Stimulated activated effector memory CD8-positive, alpha-beta T cell treated with anti-CD3 and anti-CD28 coated beads, Interleukin-12 subunit alpha, Interleukin-12 subunit beta, amount 100 ng/mL, for 72 hours (primary cell): ENCODE results near the gene CTPS2.

Experiments
- ATAC-seq: fragments of 150-1000 bp; cut with Tn5 transposase; 2 replicates; pipeline ENCODE4 v1.10.0; 2021
- DNase-seq, 2 donors: peaks; one replicate each; pipeline ENCODE4 v3.0.0; 2021 to 2022; ENCODE audit warnings: low spot score in 2 of 2
- H3K27ac Mint-ChIP-seq: one replicate; pipeline ENCODE4 v1.8.0; 2022; ENCODE audit warnings: mild to moderate bottlenecking, mixed read lengths
- H3K36me3 Mint-ChIP-seq: one replicate; pipeline ENCODE4 v1.8.0; 2022; ENCODE audit warnings: mild to moderate bottlenecking, mixed read lengths
- H3K4me1 Mint-ChIP-seq: one replicate; pipeline ENCODE4 v1.8.0; 2022; ENCODE audit warnings: mixed read lengths
- H3K4me3 Mint-ChIP-seq: one replicate; pipeline ENCODE4 v1.8.0; 2022; ENCODE audit warnings: mild to moderate bottlenecking, mixed read lengths
- H3K9me3 Mint-ChIP-seq: one replicate; pipeline ENCODE4 v1.8.0; 2022; ENCODE audit warnings: mixed read lengths

CTPS2 gene

DNA sequence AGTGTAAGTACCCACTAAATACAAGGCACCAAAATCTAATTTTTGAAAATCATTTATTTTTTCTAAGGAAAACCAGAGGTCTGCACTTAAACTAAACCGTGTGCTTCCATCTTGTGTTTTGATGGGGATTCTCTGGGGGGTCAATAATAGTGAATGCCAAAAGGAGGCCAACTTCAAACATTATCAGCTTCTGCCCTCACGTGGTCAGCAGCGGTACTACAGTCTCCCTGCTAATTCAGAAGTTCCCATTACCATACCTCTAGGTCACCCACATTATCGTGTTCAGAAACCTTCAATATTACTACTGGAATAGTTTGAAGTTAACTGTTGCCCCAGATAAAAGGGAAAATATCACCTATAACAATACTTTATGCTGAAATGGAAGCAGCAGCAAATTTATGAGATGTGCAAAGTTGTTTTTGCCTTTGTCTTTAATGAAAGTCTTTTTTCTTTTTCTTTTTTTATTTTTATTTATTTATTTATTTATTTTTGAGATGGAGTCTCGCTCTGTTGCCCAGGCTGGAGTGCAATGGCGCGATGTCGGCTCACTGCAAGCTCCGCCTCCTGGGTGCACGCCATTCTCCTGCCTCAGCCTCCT lies 17.3 kb downstream of the CTPS2 start:
- H3K4me1 Mint-ChIP-seq, result no peaks in the 10 kb centered on the region
- H3K9me3 Mint-ChIP-seq, result no peaks in the 10 kb centered on the region
- H3K27ac Mint-ChIP-seq, result no peak overlapping the region
- H3K36me3 Mint-ChIP-seq, result peaks cover 5% of the 10 kb centered on the region
- no peak overlapping the region for H3K4me3 Mint-ChIP-seq
- ATAC-seq (peak; percentile 50), DNase-seq (peak; percentile 36 to 63)

DNA sequence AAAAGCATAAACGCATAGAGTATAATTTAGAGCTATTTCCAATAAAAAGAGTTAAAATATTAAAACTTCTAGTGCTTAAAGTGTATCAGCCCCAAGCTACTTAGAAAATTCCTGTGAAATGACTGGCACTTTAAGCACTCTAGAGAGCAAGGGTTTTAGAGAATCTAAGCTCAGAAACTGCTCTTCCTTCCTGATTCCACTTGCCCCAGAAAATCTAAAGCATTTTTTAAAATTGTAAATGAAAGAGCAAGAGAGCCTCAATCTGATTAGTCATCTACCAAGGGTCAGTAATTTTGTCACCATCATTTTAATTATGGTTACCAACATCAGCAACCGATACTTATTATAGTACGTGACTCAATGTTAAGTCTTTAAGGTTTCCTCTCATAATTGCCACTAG lies 25.0 kb downstream of the CTPS2 start:
- no peak overlapping the region for H3K4me3 Mint-ChIP-seq
- ATAC-seq (no peak), DNase-seq (no peak)
- H3K9me3 Mint-ChIP-seq, result no peaks in the 10 kb centered on the region
- no peaks in the 10 kb centered on the region for H3K4me1 Mint-ChIP-seq
- H3K36me3 Mint-ChIP-seq, result peaks cover 7% of the 10 kb centered on the region
- no peak overlapping the region for H3K27ac Mint-ChIP-seq

DNA sequence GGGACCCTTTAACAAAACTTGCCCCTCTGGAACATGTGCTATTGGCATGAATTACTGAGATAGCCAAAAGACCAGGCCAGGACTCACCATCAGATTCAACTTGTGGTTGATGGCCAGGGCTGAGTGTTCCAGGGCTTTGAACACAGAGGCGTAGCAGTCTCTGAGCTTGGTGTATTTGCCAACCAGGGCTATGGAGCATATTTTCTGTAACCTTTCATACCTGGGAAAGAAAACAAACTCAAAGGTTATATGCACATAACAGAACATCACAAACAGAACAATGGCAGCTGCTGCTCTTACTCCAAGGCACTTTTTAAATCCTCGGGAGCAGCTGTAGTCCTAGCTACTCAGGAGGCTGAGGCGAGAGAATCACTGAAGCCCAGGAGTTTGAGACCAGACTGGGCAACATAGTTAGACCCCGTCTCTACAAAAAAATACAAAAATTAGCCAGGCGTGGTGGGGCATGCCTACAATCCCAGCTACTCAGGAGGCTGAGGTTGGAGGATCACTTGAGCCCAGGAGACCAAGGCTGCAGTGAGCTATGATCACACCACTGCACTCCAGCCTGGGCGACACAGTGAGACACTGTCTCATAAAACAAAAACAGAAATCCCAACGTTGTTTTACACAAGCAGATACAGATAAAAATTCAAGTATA lies 29.3 kb downstream of the CTPS2 start:
- no peaks in the 10 kb centered on the region for H3K4me1 Mint-ChIP-seq
- H3K36me3 Mint-ChIP-seq, result peaks cover 7% of the 10 kb centered on the region
- DNase-seq, result no peak
- H3K27ac Mint-ChIP-seq, result no peak overlapping the region
- no peak for ATAC-seq
- no peak overlapping the region for H3K4me3 Mint-ChIP-seq
- H3K9me3 Mint-ChIP-seq, result no peaks in the 10 kb centered on the region

DNA sequence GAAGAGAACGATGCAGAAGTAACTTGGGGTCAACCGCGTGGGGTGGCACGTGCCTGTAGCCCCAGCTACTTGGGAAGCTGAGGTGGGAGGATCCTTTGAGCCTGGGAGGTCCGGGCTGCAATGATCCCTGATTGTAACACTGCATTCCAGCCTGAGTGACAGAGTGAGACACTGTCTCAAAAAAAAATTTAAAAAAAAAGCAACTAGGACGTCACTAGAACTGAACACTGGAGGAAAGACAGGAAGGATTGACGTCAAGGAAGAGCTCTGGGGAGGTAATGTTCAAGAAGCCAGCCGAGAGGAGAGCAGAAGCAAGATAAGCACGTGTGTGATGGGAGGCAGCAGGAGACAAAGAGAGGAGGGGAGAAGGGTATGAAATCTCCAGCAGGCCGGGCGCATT lies 33.8 kb downstream of the CTPS2 start:
- H3K9me3 Mint-ChIP-seq, result no peaks in the 10 kb centered on the region
- H3K4me3 Mint-ChIP-seq, result no peak overlapping the region
- ATAC-seq (no peak), DNase-seq (no peak)
- H3K4me1 Mint-ChIP-seq, result no peaks in the 10 kb centered on the region
- H3K27ac Mint-ChIP-seq, result no peak overlapping the region
- no peaks in the 10 kb centered on the region for H3K36me3 Mint-ChIP-seq

DNA sequence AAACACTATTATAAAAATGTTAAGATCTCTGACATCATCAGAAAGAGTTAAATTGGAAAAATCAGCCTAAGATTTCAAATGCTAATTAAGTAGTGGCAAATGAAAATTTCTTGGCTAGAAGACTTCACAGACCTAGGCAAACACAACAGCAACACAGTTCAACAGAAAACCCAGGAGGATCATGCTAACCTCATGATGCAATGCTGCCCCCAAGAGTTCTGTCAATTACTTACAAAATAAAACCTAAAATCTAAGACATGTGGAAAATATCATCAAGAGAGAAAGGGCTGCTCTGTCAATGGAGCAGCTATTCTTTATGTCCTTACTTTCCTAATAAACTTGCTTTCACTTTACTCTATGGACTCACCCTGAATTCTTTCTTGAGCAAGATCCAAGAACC lies 41.5 kb downstream of the CTPS2 start:
- H3K4me1 Mint-ChIP-seq, result peaks cover 6% of the 10 kb centered on the region
- peaks cover 6% of the 10 kb centered on the region for H3K36me3 Mint-ChIP-seq
- H3K4me3 Mint-ChIP-seq, result no peak overlapping the region
- H3K27ac Mint-ChIP-seq, result no peak overlapping the region
- DNase-seq (no peak), ATAC-seq (no peak)
- H3K9me3 Mint-ChIP-seq, result no peaks in the 10 kb centered on the region

DNA sequence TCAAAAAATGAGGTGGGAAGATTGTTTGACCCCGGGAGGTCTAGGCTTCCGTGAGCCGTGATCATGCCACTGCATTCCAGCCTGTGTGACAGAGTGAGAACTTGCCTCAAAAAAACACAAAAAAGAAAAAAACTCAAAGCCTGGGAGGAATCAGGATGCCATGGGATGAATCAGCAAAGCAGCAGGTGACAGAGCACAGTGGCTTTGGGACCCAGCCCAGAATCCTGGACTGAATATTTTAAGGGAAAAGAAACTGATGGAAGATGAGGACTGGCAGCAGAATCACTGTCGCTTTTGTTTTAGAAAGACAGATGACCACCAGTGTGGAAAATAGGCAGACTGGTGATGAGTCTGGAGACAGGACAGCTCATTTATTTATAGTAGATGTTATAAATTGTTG lies 45.9 kb downstream of the CTPS2 start:
- DNase-seq (no peak), ATAC-seq (no peak)
- H3K4me3 Mint-ChIP-seq, result no peak overlapping the region
- peaks cover 5% of the 10 kb centered on the region for H3K36me3 Mint-ChIP-seq
- no peak overlapping the region for H3K27ac Mint-ChIP-seq
- H3K4me1 Mint-ChIP-seq, result peaks cover 6% of the 10 kb centered on the region
- H3K9me3 Mint-ChIP-seq, result no peaks in the 10 kb centered on the region

DNA sequence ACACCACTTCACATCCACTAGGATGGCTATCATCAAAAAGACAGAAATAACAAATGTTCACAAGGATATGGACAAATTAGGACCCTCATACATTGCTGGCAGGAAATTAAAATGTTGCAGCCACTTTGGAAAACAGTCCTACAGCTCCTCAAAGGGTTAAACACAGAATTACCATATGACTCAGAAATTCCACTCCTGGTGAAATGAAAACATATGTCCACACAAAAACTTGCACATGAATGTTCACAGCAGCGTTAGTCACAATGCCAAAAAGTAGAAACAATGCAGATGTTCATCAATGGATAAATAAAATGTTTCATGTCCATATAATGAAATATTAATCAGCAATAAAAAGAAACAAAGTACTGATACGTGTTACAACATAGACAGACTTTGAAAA lies 47.4 kb downstream of the CTPS2 start:
- ATAC-seq (no peak), DNase-seq (no peak)
- H3K9me3 Mint-ChIP-seq, result no peaks in the 10 kb centered on the region
- peaks cover 5% of the 10 kb centered on the region for H3K36me3 Mint-ChIP-seq
- H3K27ac Mint-ChIP-seq, result no peak overlapping the region
- no peak overlapping the region for H3K4me3 Mint-ChIP-seq
- peaks cover 6% of the 10 kb centered on the region for H3K4me1 Mint-ChIP-seq

DNA sequence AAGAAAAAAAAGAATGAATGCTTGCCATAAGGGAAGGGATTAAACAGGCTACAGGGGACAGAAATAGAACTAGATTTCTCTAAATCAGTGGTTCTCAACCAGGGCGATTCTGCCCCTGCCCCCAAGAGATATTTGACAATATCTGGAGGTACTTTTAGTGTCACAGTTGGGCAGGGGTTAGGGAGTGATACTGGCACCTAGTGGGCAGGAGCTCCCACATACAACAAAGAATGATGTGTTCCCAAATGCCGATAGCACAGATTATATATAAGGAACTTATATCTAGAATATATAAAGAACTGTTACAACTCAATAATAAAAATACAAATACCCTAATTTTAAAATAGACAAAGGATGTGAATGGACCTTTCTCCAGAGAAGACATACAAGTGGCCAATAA lies 47.8 kb downstream of the CTPS2 start:
- H3K36me3 Mint-ChIP-seq, result peaks cover 5% of the 10 kb centered on the region
- peaks cover 6% of the 10 kb centered on the region for H3K4me1 Mint-ChIP-seq
- DNase-seq (no peak), ATAC-seq (no peak)
- H3K4me3 Mint-ChIP-seq, result no peak overlapping the region
- H3K27ac Mint-ChIP-seq, result no peak overlapping the region
- no peaks in the 10 kb centered on the region for H3K9me3 Mint-ChIP-seq

DNA sequence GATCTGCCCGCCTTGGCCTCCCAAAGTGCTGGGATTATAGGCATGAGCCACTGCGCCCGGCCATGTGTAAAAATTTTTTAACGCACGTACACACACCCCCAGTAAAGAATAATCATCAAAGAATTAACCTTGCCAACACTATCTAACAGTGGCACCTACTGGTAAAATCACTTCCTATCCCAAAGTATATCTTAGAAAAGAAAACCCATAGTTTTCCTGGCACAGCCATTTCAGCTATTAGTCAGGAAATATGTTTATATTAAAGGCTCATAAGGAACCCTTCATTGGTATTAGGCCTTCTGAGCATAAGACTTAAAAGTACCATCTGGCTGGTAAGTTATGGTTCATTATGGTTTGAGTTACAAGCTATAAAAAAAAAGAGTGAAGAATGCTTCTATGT lies 48.4 kb downstream of the CTPS2 start:
- Mint-ChIP-seq H3K36me3 (peaks cover 5% of the 10 kb centered on the region), H3K4me3 (no peak overlapping the region), H3K9me3 (no peaks in the 10 kb centered on the region), H3K4me1 (peaks cover 4% of the 10 kb centered on the region), H3K27ac (no peak overlapping the region)
- ATAC-seq (no peak), DNase-seq (no peak)

DNA sequence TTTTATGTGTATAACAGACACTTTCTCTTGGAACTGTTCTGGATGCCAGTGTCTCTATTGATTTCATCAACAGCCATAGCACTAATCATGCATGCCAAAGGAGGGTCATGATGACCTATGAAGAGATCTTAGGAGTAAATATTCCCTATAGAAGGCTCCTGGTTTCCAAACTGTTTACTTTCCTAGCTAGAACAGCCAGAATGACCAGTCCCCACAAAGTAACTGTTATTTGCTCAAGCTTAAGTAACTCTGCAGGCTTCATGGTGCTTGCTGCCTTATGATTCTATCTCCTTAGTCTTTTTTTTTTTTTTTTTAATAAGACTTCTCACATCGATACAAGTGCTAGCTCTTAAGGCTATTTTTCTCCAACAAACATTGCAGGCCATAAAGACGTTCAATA lies 50.1 kb downstream of the CTPS2 start:
- Mint-ChIP-seq H3K36me3 (peaks cover 5% of the 10 kb centered on the region), H3K27ac (no peak overlapping the region), H3K4me1 (no peaks in the 10 kb centered on the region), H3K4me3 (no peak overlapping the region), H3K9me3 (no peaks in the 10 kb centered on the region)
- DNase-seq (no peak), ATAC-seq (no peak)

DNA sequence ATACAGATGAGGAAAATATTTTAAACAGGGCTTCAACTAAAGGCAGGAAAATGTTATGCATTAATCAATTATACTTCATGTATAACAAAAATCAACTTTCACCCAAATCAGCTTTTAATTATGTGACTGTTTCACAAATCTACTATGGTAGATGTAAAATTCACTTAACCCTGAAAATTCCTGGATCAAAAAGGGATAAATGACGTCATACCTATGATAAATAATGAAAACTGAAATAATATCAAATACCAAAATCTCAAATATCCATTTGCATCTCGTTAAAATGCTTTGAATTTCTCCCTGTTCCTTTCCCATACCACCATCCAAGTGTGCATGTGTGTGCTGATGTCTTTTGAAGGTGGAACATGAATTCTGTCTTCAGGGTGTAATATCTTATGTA lies 51.0 kb downstream of the CTPS2 start:
- Mint-ChIP-seq H3K27ac (no peak overlapping the region), H3K4me3 (no peak overlapping the region), H3K36me3 (peaks cover 5% of the 10 kb centered on the region), H3K9me3 (no peaks in the 10 kb centered on the region), H3K4me1 (no peaks in the 10 kb centered on the region)
- DNase-seq (no peak), ATAC-seq (no peak)

DNA sequence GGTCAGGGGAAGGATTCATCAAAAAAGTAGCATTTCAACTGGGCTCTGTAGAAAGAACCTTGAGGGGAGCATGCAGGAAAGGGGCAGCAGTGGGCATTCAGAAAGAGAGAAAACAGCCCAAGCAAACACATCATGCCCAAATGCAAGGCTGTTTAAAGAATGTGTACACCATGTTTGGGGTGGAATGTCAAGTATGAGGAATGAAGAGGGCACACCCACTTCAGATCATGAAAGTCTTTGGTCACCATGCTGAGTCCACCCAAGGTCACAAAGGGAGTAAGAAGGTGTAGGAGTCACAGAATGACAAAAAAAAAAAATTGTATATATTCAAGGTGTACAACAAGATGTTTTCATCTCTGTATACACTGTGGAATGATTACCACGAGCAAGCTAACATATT lies 53.1 kb downstream of the CTPS2 start:
- no peak overlapping the region for H3K27ac Mint-ChIP-seq

DNA sequence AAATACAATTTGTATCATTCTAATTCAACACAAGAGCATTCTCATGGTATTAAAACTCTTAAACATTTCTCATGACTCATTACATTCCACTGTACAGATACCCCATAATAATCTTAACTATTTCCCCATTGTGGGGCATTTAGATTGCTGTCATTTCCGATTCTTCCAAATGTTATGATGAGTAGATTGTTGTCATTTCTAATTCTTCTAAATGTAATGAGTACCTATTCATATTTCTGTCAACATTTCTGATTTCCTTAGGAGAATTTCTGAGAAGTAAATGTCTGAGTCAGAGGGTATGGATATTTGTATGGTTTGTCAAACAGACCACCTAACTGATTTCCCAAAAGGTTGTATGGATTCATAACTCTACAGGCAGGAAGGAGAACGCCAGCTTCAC lies 54.2 kb downstream of the CTPS2 start:
- H3K27ac Mint-ChIP-seq, result no peak overlapping the region
- ATAC-seq, result no peak

More for the DNA sequence above, 53.1 kb downstream of the CTPS2 start:
- Mint-ChIP-seq H3K4me1 (no peaks in the 10 kb centered on the region), H3K9me3 (no peaks in the 10 kb centered on the region), H3K36me3 (peaks cover 5% of the 10 kb centered on the region), H3K4me3 (no peak overlapping the region)
- ATAC-seq, result no peak
- no peak for DNase-seq

DNA sequence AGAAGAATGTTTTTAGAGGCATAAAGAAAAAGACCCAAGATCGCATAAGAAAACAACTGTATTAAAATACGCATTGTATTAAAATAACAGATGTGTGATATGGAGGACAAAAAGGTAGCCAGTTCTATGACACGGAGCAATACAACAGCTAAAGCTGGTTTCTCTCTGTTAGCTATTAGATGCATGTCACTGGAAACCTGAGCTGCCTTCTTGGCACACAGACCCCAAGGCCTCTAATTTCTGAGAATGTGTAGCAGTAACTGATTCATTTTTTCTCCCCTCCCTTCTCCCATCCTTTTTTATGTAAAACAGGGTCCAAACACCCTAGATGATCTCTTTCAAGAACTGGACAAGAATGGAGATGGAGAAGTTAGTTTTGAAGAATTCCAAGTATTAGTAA lies 58.4 kb downstream of the CTPS2 start:
- H3K4me3 Mint-ChIP-seq, result no peak overlapping the region
- DNase-seq (no peak), ATAC-seq (no peak)
- no peaks in the 10 kb centered on the region for H3K36me3 Mint-ChIP-seq
- no peaks in the 10 kb centered on the region for H3K9me3 Mint-ChIP-seq
- H3K4me1 Mint-ChIP-seq, result no peaks in the 10 kb centered on the region
- no peak overlapping the region for H3K27ac Mint-ChIP-seq

More for the DNA sequence above, 54.2 kb downstream of the CTPS2 start:
- Mint-ChIP-seq H3K4me1 (no peaks in the 10 kb centered on the region), H3K36me3 (peaks cover 1% of the 10 kb centered on the region), H3K4me3 (no peak overlapping the region), H3K9me3 (no peaks in the 10 kb centered on the region)
- no peak for DNase-seq

DNA sequence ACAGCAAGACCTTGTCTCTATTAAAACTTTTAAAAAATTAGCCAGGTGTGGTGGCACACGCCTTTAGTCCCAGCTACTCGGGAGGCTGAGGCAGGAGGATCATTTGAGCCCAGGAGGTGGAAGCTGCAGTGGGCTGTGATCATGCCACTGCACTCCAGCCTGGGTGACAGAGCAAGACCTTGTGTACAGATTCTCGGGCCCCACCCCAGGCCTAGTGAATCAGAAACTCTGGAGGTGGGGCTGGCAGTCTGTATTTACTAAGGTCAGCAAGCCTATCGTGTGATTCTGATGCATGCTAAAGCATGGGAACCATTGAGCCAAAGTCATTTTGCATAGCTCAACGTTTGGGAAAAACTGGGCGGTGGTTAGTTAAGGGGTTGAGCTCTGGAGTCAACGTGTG lies 59.0 kb downstream of the CTPS2 start:
- Mint-ChIP-seq H3K27ac (no peak overlapping the region), H3K36me3 (no peaks in the 10 kb centered on the region), H3K4me3 (no peak overlapping the region), H3K9me3 (no peaks in the 10 kb centered on the region), H3K4me1 (no peaks in the 10 kb centered on the region)
- no peak for ATAC-seq
- no peak for DNase-seq

DNA sequence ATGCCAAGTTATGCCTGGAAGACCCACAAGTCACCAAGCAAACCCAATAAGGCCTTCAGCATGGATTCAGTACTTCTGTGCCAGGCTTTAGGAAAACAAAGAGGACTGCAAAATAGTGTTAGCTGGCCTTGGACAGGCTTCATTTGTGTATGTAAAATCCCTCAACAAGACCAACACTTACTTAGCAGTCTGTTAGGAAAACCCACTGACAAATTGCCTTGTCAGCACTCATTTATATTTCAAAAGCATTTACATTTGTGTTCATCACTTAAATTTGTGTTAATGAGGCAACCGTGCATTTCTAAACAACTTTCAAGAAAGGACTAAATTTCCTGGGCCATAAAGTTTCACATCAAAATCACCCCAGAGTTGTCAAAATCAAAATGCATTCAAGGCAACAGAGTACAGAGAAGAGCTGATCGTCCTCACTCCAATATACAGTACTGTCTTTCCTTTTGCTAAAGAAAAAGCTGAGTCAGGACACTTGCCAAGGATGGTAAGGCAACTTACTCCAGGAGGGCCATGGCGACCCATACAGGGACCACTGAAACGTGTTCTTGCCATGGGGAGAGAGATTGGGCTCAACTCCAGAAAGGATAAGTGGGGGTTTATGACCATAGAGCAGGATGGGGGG lies 61.0 kb downstream of the CTPS2 start:
- ATAC-seq, result no peak
- no peak overlapping the region for H3K4me3 Mint-ChIP-seq
- H3K36me3 Mint-ChIP-seq, result no peaks in the 10 kb centered on the region
- no peaks in the 10 kb centered on the region for H3K9me3 Mint-ChIP-seq
- H3K4me1 Mint-ChIP-seq, result no peaks in the 10 kb centered on the region
- DNase-seq, result no peak
- no peak overlapping the region for H3K27ac Mint-ChIP-seq
